Smooth muscle cell (in vitro differentiated cells): ENCODE results near the gene MAGI2. TPM values are rescaled to one million over a fixed set of nuclear protein-coding genes. Genes with fewer than 3 reads are reported as not detected.

Experiments
- DNase-seq: peaks from one replicate; lab custom pipeline; 2025; ENCODE audit not compliant: unreplicated experiment; lab: John Stamatoyannopoulos, UW
- H2AFZ ChIP-seq: fragments of 200-600 bp; sonication (generic); 2 replicates; pipeline ENCODE4 v1.6.0; 2016; ENCODE audit warnings: antibody characterized with exemption, low read depth, mild to moderate bottlenecking
- H3F3A ChIP-seq: fragments of 200-600 bp; sonication (generic); 2 replicates; pipeline ENCODE4 v1.6.0; 2017; ENCODE audit warnings: antibody characterized with exemption, low read depth
- H3K27ac ChIP-seq: fragments of 200-600 bp; sonication (generic); 2 replicates; pipeline ENCODE4 v1.5.1; 2016; ENCODE audit warnings: low read depth, mild to moderate bottlenecking
- H3K27me3 ChIP-seq: fragments of 200-600 bp; sonication (generic); 2 replicates; pipeline ENCODE4 v1.6.1; 2016; ENCODE audit warnings: low read depth, mild to moderate bottlenecking
- H3K36me3 ChIP-seq: fragments of 200-600 bp; sonication (generic); 2 replicates; pipeline ENCODE4 v1.5.1; 2016; ENCODE audit warnings: low read depth
- H3K4me1 ChIP-seq: fragments of 200-600 bp; sonication (generic); 2 replicates; pipeline ENCODE4 v1.5.1; 2016; ENCODE audit warnings: low read depth
- H3K4me2 ChIP-seq: fragments of 200-600 bp; sonication (generic); 2 replicates; pipeline ENCODE4 v1.6.0; 2016; ENCODE audit warnings: mild to moderate bottlenecking
- H3K4me3 ChIP-seq: fragments of 200-600 bp; sonication (generic); 2 replicates; pipeline ENCODE4 v1.5.1; 2016; ENCODE audit warnings: mild to moderate bottlenecking
- H3K79me2 ChIP-seq: fragments of 200-600 bp; sonication (generic); 2 replicates; pipeline ENCODE4 v1.6.0; 2016; ENCODE audit warnings: low read depth, mild to moderate bottlenecking
- H3K9ac ChIP-seq: fragments of 200-600 bp; sonication (generic); 2 replicates; pipeline ENCODE4 v1.6.0; 2016; ENCODE audit warnings: low read depth
- H3K9me3 ChIP-seq: fragments of 200-600 bp; sonication (generic); replicated peaks from 2 replicates; pipeline ENCODE4 v1.5.1; 2016; ENCODE audit warnings: low read depth
- H4K20me1 ChIP-seq: fragments of 200-600 bp; sonication (generic); 2 replicates; pipeline ENCODE4 v1.6.0; 2016; ENCODE audit warnings: low read depth
- CTCF ChIP-seq: fragments of 200-600 bp; sonication (generic); IDR thresholded peaks from 2 replicates; pipeline ENCODE4 v1.5.1; 2017; ENCODE audit warnings: borderline replicate concordance, mild to moderate bottlenecking, antibody characterized with exemption; ENCODE audit not compliant: insufficient read depth, poor library complexity, severe bottlenecking
- WGBS: methylation state at CpG from one replicate; pipeline ENCODE4 v1.1.7; 2016; ENCODE audit warnings: low lambda C conversion rate; 5-methylcytosine and 5-hydroxymethylcytosine counted together
- polyA plus RNA-seq: library from polyadenylated mRNA; unstranded; fragments of >200 nt; fragmentation: Nextera tagmentation; extraction: Ambion mirVana; gene quantifications from 2 replicates; pipeline ENCODE4 v1.2.1, GENCODE V29; 2016
- total RNA-seq: library from RNA; depleted of rRNA; stranded (reverse); fragments of >200 nt; gene quantifications from 2 replicates; pipeline ENCODE4 v1.2.3, GENCODE V29; 2014

MAGI2 gene
- total and polyA plus RNA-seq, 2 experiments from 2014 or later, result 3.4 to 10.7 TPM

- H3K27me3 ChIP-seq, result no peaks in the 10 kb centered on the region
- H3F3A ChIP-seq, result no peaks in the 10 kb centered on the region
- no peak overlapping the region for H2AFZ ChIP-seq
- WGBS, result 92% methylated on average over 12 of the region's 12 CpGs
- no peaks in the 10 kb centered on the region for H3K4me1 ChIP-seq
- H3K9me3 ChIP-seq, result no peaks in the 10 kb centered on the region
- DNase-seq, result no peak
- no peaks in the 10 kb centered on the region for H4K20me1 ChIP-seq
- no peak overlapping the region for H3K27ac ChIP-seq
- H3K4me3 ChIP-seq, result no peak overlapping the region
- no peak for TF ChIP-seq CTCF
- no peaks in the 10 kb centered on the region for H3K79me2 ChIP-seq
- H3K36me3 ChIP-seq, result no peaks in the 10 kb centered on the region
- no peak overlapping the region for H3K9ac ChIP-seq
- no peak overlapping the region for H3K4me2 ChIP-seq
These were observed 1136.1 kb downstream of the MAGI2 start for GRCh38 chr7:78317371-78317770.

DNA sequence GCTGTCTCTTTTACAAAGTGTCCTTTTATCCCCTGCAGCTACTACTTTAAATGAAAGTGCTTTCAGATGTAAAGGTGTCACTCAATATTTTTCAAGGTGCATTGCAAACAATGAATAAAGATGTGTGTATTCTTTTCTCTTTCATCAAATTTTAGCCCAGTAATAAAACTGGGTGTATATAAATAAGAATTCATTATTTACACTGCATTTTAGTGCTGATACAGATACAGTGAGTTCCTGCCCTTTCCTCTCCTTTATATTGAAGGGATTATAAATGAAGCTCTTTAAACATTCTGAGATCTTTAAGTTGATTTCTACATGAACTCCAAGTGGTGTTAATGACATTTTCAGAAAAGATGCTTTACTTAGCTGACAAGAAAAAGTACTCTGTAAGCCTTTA is 1137.4 kb downstream of the MAGI2 start:
- Histone ChIP-seq H2AFZ (no peak overlapping the region), H3K4me2 (no peak overlapping the region), H3K9me3 (no peaks in the 10 kb centered on the region), H3K9ac (no peak overlapping the region), H3K4me3 (no peak overlapping the region), H3F3A (no peaks in the 10 kb centered on the region), H3K36me3 (no peaks in the 10 kb centered on the region), H3K27me3 (no peaks in the 10 kb centered on the region), H3K4me1 (no peaks in the 10 kb centered on the region), H3K27ac (no peak overlapping the region), H4K20me1 (no peaks in the 10 kb centered on the region), H3K79me2 (no peaks in the 10 kb centered on the region)
- no peak for TF ChIP-seq CTCF
- no peak for DNase-seq

GRCh38 chr7:78315119-78315518 is 1138.3 kb downstream of the MAGI2 start:
- Histone ChIP-seq H4K20me1 (no peaks in the 10 kb centered on the region), H3K27ac (no peak overlapping the region), H3K4me2 (no peak overlapping the region), H3K9ac (no peak overlapping the region), H3K27me3 (no peaks in the 10 kb centered on the region), H2AFZ (no peak overlapping the region), H3K4me1 (no peaks in the 10 kb centered on the region), H3F3A (no peaks in the 10 kb centered on the region), H3K36me3 (no peaks in the 10 kb centered on the region), H3K79me2 (no peaks in the 10 kb centered on the region), H3K4me3 (no peak overlapping the region), H3K9me3 (no peaks in the 10 kb centered on the region)
- no peak for TF ChIP-seq CTCF
- DNase-seq, result no peak
- WGBS, result 86% methylated on average over 2 of the region's 2 CpGs

DNA sequence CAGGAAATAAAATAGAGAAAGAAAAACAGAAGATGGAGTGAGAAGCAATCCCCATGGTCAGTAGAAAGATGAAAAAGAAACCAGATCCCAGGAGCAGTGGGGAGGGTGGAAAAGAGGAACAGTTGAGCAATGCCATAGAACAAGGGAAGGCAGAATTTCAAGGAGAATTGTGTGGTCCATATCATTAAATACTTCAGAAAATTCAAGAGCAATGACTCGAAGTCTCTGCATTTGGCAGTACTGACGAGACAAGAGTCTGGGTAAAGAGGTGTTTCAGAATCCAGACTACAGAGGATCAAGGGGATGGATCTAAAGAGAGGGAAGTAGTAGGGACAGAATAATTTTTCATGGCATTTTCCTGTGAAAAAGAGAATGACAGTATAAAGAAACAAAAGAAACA is 1142.3 kb downstream of the MAGI2 start:
- Histone ChIP-seq H3K4me2 (no peak overlapping the region), H3K27ac (no peak overlapping the region), H3K4me3 (no peak overlapping the region), H3K36me3 (no peaks in the 10 kb centered on the region), H3K27me3 (no peaks in the 10 kb centered on the region), H3K9ac (no peak overlapping the region), H2AFZ (no peak overlapping the region), H3F3A (no peaks in the 10 kb centered on the region), H3K9me3 (no peaks in the 10 kb centered on the region), H3K4me1 (no peaks in the 10 kb centered on the region), H3K79me2 (no peaks in the 10 kb centered on the region), H4K20me1 (no peaks in the 10 kb centered on the region)
- no peak for DNase-seq
- 65% methylated on average over 2 of the region's 2 CpGs for WGBS
- no peak for TF ChIP-seq CTCF
